ENCODE measurements around the gene SGF29. TPM values are rescaled to one million over a fixed set of nuclear protein-coding genes. Genes with fewer than 3 reads are reported as not detected.

SGF29 gene
- total RNA-seq, 1 donor from 2014 or later: 37.6 TPM

- no peak for DNase-seq (ENCODE audit: low spot score, unreplicated experiment)
- H3K4me1 Mint-ChIP-seq (ENCODE audit: low read depth): no peaks in the 10 kb centered on the region
- no peak for TF ChIP-seq CTCF (IDR thresholded peaks at IDR 0.05; ENCODE audit: unreplicated experiment)
- no peak overlapping the region for H3K4me3 Mint-ChIP-seq (ENCODE audit: low read depth)
- H3K27ac Mint-ChIP-seq: no peak overlapping the region
- no peaks in the 10 kb centered on the region for H3K9me3 Mint-ChIP-seq (ENCODE audit: low read depth)
- H3K36me3 Mint-ChIP-seq (ENCODE audit: insufficient read depth): peaks cover 26% of the 10 kb centered on the region
- no peaks in the 10 kb centered on the region for H3K27me3 Mint-ChIP-seq
These were observed 35.3 kb downstream of the SGF29 start for GRCh38 chr16:28589069-28589468.

- no peak for DNase-seq (ENCODE audit: low spot score, unreplicated experiment)
- Mint-ChIP-seq H3K27me3 (no peaks in the 10 kb centered on the region), H3K4me1 (ENCODE audit: low read depth) (no peaks in the 10 kb centered on the region), H3K4me3 (ENCODE audit: low read depth) (no peak overlapping the region), H3K9me3 (ENCODE audit: low read depth) (no peaks in the 10 kb centered on the region), H3K27ac (no peak overlapping the region), H3K36me3 (ENCODE audit: insufficient read depth) (peaks cover 24% of the 10 kb centered on the region)
- no peak for TF ChIP-seq CTCF (IDR thresholded peaks at IDR 0.05; ENCODE audit: unreplicated experiment)
These were observed 36.2 kb downstream of the SGF29 start for GRCh38 chr16:28589930-28590329.

- Mint-ChIP-seq H3K4me3 (ENCODE audit: low read depth) (no peak overlapping the region), H3K9me3 (ENCODE audit: low read depth) (no peaks in the 10 kb centered on the region), H3K4me1 (ENCODE audit: low read depth) (peaks cover 2% of the 10 kb centered on the region), H3K27me3 (no peaks in the 10 kb centered on the region), H3K36me3 (ENCODE audit: insufficient read depth) (peaks cover 22% of the 10 kb centered on the region), H3K27ac (no peak overlapping the region)
- no peak for DNase-seq (ENCODE audit: low spot score, unreplicated experiment)
- no peak for TF ChIP-seq CTCF (IDR thresholded peaks at IDR 0.05; ENCODE audit: unreplicated experiment)
These were observed 36.9 kb downstream of the SGF29 start for GRCh38 chr16:28590384-28591340.

- no peak for DNase-seq (ENCODE audit: low spot score, unreplicated experiment)
- H3K4me3 Mint-ChIP-seq (ENCODE audit: low read depth): no peak overlapping the region
- H3K9me3 Mint-ChIP-seq (ENCODE audit: low read depth): no peaks in the 10 kb centered on the region
- H3K4me1 Mint-ChIP-seq (ENCODE audit: low read depth): peaks cover 4% of the 10 kb centered on the region
- H3K27ac Mint-ChIP-seq: no peak overlapping the region
- no peak for TF ChIP-seq CTCF (IDR thresholded peaks at IDR 0.05; ENCODE audit: unreplicated experiment)
- no peaks in the 10 kb centered on the region for H3K27me3 Mint-ChIP-seq
- H3K36me3 Mint-ChIP-seq (ENCODE audit: insufficient read depth): peaks cover 19% of the 10 kb centered on the region
These were observed 37.6 kb downstream of the SGF29 start for GRCh38 chr16:28591355-28591754.

- Mint-ChIP-seq H3K27ac (no peak overlapping the region), H3K36me3 (ENCODE audit: insufficient read depth) (peaks cover 14% of the 10 kb centered on the region), H3K4me3 (ENCODE audit: low read depth) (no peak overlapping the region), H3K9me3 (ENCODE audit: low read depth) (no peaks in the 10 kb centered on the region), H3K27me3 (no peaks in the 10 kb centered on the region), H3K4me1 (ENCODE audit: low read depth) (peaks cover 15% of the 10 kb centered on the region)
- no peak for DNase-seq (ENCODE audit: low spot score, unreplicated experiment)
- no peak for TF ChIP-seq CTCF (IDR thresholded peaks at IDR 0.05; ENCODE audit: unreplicated experiment)
These were observed 38.8 kb downstream of the SGF29 start for GRCh38 chr16:28592511-28592910.

Data from progenitor cell of endocrine pancreas (in vitro differentiated cells).